ENCODE results near the gene AMBRA1. TPM values are rescaled to one million over a fixed set of nuclear protein-coding genes. Genes with fewer than 3 reads are reported as not detected.

The AMBRA1 gene
- total RNA-seq, 3 donors from 2014 or later (not counting 1 experiment from before 2014, with no cell fraction given), result 41.3 to 52.7 (median 46.2) TPM

- no peak overlapping the region for H3K4me3 ChIP-seq (ENCODE audit: low read length)
- Mint-ChIP-seq H3K27ac (no peak overlapping the region), H3K27me3 (ENCODE audit: low read depth in 2 of 2) (no peaks in the 10 kb centered on the region), H3K9me3 (no peaks in the 10 kb centered on the region), H3K4me1 (no peaks in the 10 kb centered on the region), H3K4me3 (no peak overlapping the region), H3K36me3 (no peaks in the 10 kb centered on the region)
- H3K4me1 ChIP-seq (ENCODE audit: control insufficient read depth, insufficient read depth, low read length), result no peaks in the 10 kb centered on the region
- ATAC-seq, result no peak
- peaks cover 40% of the 10 kb centered on the region for H3K36me3 ChIP-seq (ENCODE audit: control insufficient read depth, insufficient read depth, low read length)
- no peaks in the 10 kb centered on the region for H3K9me3 ChIP-seq (ENCODE audit: control insufficient read depth, insufficient read depth, low read length)
- intact Hi-C loops (cut with micrococcal nuclease), result no loop called here
- no peak overlapping the region for H3K27ac ChIP-seq (ENCODE audit: low read length)
- TF ChIP-seq, protein P1, sequence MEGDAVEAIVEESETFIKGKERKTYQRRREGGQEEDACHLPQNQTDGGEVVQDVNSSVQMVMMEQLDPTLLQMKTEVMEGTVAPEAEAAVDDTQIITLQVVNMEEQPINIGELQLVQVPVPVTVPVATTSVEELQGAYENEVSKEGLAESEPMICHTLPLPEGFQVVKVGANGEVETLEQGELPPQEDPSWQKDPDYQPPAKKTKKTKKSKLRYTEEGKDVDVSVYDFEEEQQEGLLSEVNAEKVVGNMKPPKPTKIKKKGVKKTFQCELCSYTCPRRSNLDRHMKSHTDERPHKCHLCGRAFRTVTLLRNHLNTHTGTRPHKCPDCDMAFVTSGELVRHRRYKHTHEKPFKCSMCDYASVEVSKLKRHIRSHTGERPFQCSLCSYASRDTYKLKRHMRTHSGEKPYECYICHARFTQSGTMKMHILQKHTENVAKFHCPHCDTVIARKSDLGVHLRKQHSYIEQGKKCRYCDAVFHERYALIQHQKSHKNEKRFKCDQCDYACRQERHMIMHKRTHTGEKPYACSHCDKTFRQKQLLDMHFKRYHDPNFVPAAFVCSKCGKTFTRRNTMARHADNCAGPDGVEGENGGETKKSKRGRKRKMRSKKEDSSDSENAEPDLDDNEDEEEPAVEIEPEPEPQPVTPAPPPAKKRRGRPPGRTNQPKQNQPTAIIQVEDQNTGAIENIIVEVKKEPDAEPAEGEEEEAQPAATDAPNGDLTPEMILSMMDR (IDR thresholded peaks at IDR 0.05), result no peak
- no peaks in the 10 kb centered on the region for H3K27me3 ChIP-seq (ENCODE audit: control insufficient read depth, insufficient read depth, low read length)
- DNase-seq, result no peak
- WGBS (ENCODE audit: insufficient coverage), result 95% methylated on average over 6 of the region's 6 CpGs
Measured at GRCh38 chr11:46408407-46408986, 185.3 kb downstream of the AMBRA1 start.

DNA sequence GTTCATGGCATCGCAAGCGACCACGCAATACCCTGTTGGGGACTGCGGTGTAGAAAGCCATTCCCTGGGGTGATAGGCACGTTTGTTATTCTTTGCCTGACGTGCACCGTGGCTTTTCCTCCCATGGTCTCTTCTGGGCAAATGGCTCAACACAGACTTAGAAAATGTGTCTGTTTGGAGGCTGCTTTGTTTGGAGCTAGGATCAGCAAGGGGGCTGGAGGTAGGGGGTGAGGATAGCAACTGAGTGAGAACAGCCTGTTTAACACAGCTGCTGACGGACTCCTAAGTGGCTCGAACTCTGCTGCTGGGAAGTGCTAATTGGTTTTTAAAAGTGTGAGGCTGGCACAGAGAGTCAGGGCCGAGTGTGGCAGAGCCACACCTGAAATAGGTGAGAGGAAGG, 186.2 kb downstream of the AMBRA1 start:
- no peak overlapping the region for H3K27ac Mint-ChIP-seq
- no peak for ATAC-seq

DNA sequence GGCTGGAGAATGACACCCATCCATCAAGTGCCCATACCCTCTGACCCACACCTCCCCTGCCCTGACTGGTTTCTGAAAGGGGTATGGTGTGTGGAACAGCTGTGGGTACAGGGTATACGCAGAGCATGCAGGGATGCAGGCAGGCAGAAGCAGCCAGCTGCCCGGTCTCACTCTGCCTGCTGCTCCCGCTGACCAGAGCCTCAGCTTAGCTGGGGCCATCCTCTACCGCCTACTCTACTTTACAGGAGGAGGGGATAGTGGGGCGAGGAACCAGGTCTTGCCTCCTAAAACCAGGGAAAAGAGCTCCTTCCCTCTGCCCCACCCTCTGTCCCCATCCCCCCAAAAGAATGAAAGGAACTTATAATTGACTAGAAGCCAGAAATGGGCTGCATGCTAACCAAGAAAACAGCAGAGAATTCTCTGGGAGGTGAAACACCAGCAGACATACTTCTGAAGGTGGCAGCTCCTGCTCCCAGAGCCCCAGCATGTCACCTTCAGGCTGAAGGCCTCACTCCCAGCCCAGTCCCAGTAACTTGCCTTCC, 189.3 kb downstream of the AMBRA1 start:
- Histone ChIP-seq H3K36me3 (ENCODE audit: control insufficient read depth, insufficient read depth, low read length) (peaks cover 43% of the 10 kb centered on the region), H3K4me3 (ENCODE audit: low read length) (no peak overlapping the region), H3K4me1 (ENCODE audit: control insufficient read depth, insufficient read depth, low read length) (no peaks in the 10 kb centered on the region), H3K27ac (ENCODE audit: low read length) (no peak overlapping the region), H3K9me3 (ENCODE audit: control insufficient read depth, insufficient read depth, low read length) (no peaks in the 10 kb centered on the region), H3K27me3 (ENCODE audit: control insufficient read depth, insufficient read depth, low read length) (no peaks in the 10 kb centered on the region)
- Mint-ChIP-seq H3K4me3 (no peak overlapping the region), H3K36me3 (no peaks in the 10 kb centered on the region), H3K27ac (no peak overlapping the region), H3K27me3 (ENCODE audit: low read depth in 2 of 2) (no peaks in the 10 kb centered on the region), H3K9me3 (no peaks in the 10 kb centered on the region), H3K4me1 (no peaks in the 10 kb centered on the region)
- WGBS (ENCODE audit: insufficient coverage), result no CpG with 5 or more reads among the region's 5 CpGs
- ATAC-seq (no peak), DNase-seq (no peak)
- intact Hi-C loops (cut with micrococcal nuclease), result no loop called here
- TF ChIP-seq, protein P1 (IDR thresholded peaks at IDR 0.05), result no peak

More for the DNA sequence above, 186.2 kb downstream of the AMBRA1 start:
- TF ChIP-seq, protein P1 (IDR thresholded peaks at IDR 0.05), result no peak
- no peaks in the 10 kb centered on the region for H3K9me3 ChIP-seq (ENCODE audit: control insufficient read depth, insufficient read depth, low read length)
- 94% methylated on average over 10 of the region's 10 CpGs for WGBS (ENCODE audit: insufficient coverage)
- no peaks in the 10 kb centered on the region for H3K27me3 Mint-ChIP-seq (ENCODE audit: low read depth in 2 of 2)
- no peaks in the 10 kb centered on the region for H3K9me3 Mint-ChIP-seq
- H3K4me3 ChIP-seq (ENCODE audit: low read length), result no peak overlapping the region
- no peak overlapping the region for H3K4me3 Mint-ChIP-seq
- H3K27me3 ChIP-seq (ENCODE audit: control insufficient read depth, insufficient read depth, low read length), result no peaks in the 10 kb centered on the region
- H3K27ac ChIP-seq (ENCODE audit: low read length), result no peak overlapping the region
- DNase-seq, result no peak
- no peaks in the 10 kb centered on the region for H3K36me3 Mint-ChIP-seq
- H3K36me3 ChIP-seq (ENCODE audit: control insufficient read depth, insufficient read depth, low read length), result peaks cover 45% of the 10 kb centered on the region
- H3K4me1 Mint-ChIP-seq, result no peaks in the 10 kb centered on the region
- no peaks in the 10 kb centered on the region for H3K4me1 ChIP-seq (ENCODE audit: control insufficient read depth, insufficient read depth, low read length)
- intact Hi-C loops (cut with micrococcal nuclease), result no loop called here

Data from natural killer cell (primary cell).